Posterior vena cava (tissue), 2 donors: ENCODE data around the gene PRSS1. TPM values are rescaled to one million over a fixed set of nuclear protein-coding genes. Genes with fewer than 3 reads are reported as not detected.
"Not testable (repeated sequence)": the region's sequence is repeated elsewhere in the genome, so short reads cannot be mapped to it uniquely, and the experiment has no call there.

Experiments used
- DNase-seq: peaks from one replicate; pipeline ENCODE4 v3.0.0-alpha.2; 2020; ENCODE audit warnings: low spot score
- intact Hi-C, 2 donors: fragments of 100-400 bp; cut with DNase I; formaldehyde crosslinking; loops; one replicate each; pipeline versions ENCODE4 v1.14.1 to v1.14.2; 2022 to 2023
- long read RNA-seq, 2 donors: library from polyadenylated mRNA; unstranded; transcript quantifications; one replicate each; pipeline ENCODE4 v2.0.0, GENCODE V29; 2020 to 2021
- total RNA-seq, 2 donors: library from RNA; stranded (reverse); fragmentation: NEBNext Ultra II Directional; extraction: Animal tissue kit (Norgen Biotek cat#: 25700); gene quantifications; one replicate each; pipeline ENCODE4 v1.2.1, GENCODE V29; 2021
- donor health status: DM: yes; HTN: yes; CAD: no.
- donor health status: DM: yes; HTN: yes; CAD: no.

Gene PRSS1
- total RNA-seq = 1 to 10 TPM in 1 of 2 donors, not detected in 1; 7.8 TPM
- long read RNA-seq, donor 1 = 0 reads
- long read RNA-seq, donor 2, partial matches to known transcripts = 0 of 3 reads
- long read RNA-seq, donor 2, other reads (novel, unspliced or antisense) = 0 of 3 reads

GRCh38 chr7:142749218-142749993 lies at the start of gene PRSS1:
Gene PRSS1, plus strand, starts transcription at chr7:142749472. Its CDS starts 13 bp downstream, at chr7:142749485.
- intact Hi-C loops = no loop called here
- DNase-seq = no peak

GRCh38 chr7:142700935-142701334 lies 48.3 kb upstream of the PRSS1 start:
- intact Hi-C loops, DNase-seq: not testable (repeated sequence)

GRCh38 chr7:142703655-142704305 lies 45.5 kb upstream of the PRSS1 start:
- intact Hi-C loops = no loop called here
- no peak for DNase-seq

- DNase-seq, intact Hi-C loops: not testable (repeated sequence)
Measured at GRCh38 chr7:142708726-142709125, 40.5 kb upstream of the PRSS1 start.

- intact Hi-C loops = loop anchor here in 1 of 2 donors (10.0 kb wide), 1 partner anchor 65 kb away; the partner anchor contains the start of gene PRSS2
- DNase-seq = no peak
Measured at GRCh38 chr7:142709921-142710320, 39.4 kb upstream of the PRSS1 start.

- intact Hi-C loops = loop anchor here in 1 of 2 donors (10.0 kb wide), 1 partner anchor 64 kb away; the partner anchor contains the start of gene PRSS2
- no peak for DNase-seq
Measured at GRCh38 chr7:142711196-142711595, 38.1 kb upstream of the PRSS1 start.

GRCh38 chr7:142711746-142712616 lies 37.3 kb upstream of the PRSS1 start:
- DNase-seq = no peak
- intact Hi-C loops = loop anchor here in 1 of 2 donors (10.0 kb wide), 1 partner anchor 63 kb away; the partner anchor contains the start of gene PRSS2

- intact Hi-C loops = loop anchor here in 1 of 2 donors (10.0 kb wide), 1 partner anchor 62 kb away; the partner anchor contains the start of gene PRSS2
- no peak for DNase-seq
Measured at GRCh38 chr7:142712617-142712957, 36.7 kb upstream of the PRSS1 start.

GRCh38 chr7:142714375-142714774 lies 34.9 kb upstream of the PRSS1 start:
- intact Hi-C loops = loop anchor here in 1 of 2 donors (10.0 kb wide), 1 partner anchor 60 kb away; the partner anchor contains the start of gene PRSS2

GRCh38 chr7:142716596-142716995 lies 32.7 kb upstream of the PRSS1 start:
- intact Hi-C loops = loop anchor here in 1 of 2 donors (10.0 kb wide), 1 partner anchor 58 kb away; the partner anchor contains the start of gene PRSS2
- no peak for DNase-seq

More at GRCh38 chr7:142714375-142714774, 34.9 kb upstream of the PRSS1 start:
- no peak for DNase-seq

- DNase-seq = no peak
- intact Hi-C loops = loop anchor here in 1 of 2 donors (10.0 kb wide), 1 partner anchor 57 kb away; the partner anchor contains the start of gene PRSS2
Measured at GRCh38 chr7:142717453-142717852, 31.8 kb upstream of the PRSS1 start.

GRCh38 chr7:142718313-142718712 lies 31.0 kb upstream of the PRSS1 start:
- no peak for DNase-seq
- intact Hi-C loops = loop anchor here in 1 of 2 donors (10.0 kb wide), 1 partner anchor 56 kb away; the partner anchor contains the start of gene PRSS2

- intact Hi-C loops = no loop called here
- DNase-seq = no peak
Measured at GRCh38 chr7:142720172-142720773, 29.0 kb upstream of the PRSS1 start.

- DNase-seq = no peak
Measured at GRCh38 chr7:142720986-142721385, 28.3 kb upstream of the PRSS1 start.

GRCh38 chr7:142722248-142722794 lies 27.0 kb upstream of the PRSS1 start:
- intact Hi-C loops = no loop called here
- DNase-seq = no peak

More at GRCh38 chr7:142720986-142721385, 28.3 kb upstream of the PRSS1 start:
- intact Hi-C loops = no loop called here

- intact Hi-C loops = no loop called here
- DNase-seq = no peak
Measured at GRCh38 chr7:142733271-142733670, 16.0 kb upstream of the PRSS1 start.

- no peak for DNase-seq
- intact Hi-C loops = no loop called here
Measured at GRCh38 chr7:142739923-142740492, 9.3 kb upstream of the PRSS1 start.

- intact Hi-C loops = no loop called here
Measured at GRCh38 chr7:142740786-142741185, 8.5 kb upstream of the PRSS1 start.

More at GRCh38 chr7:142740786-142741185, 8.5 kb upstream of the PRSS1 start:
- DNase-seq = no peak
